ENCODE measurements around the gene SAP130. TPM values are rescaled to one million over a fixed set of nuclear protein-coding genes. Genes with fewer than 3 reads are reported as not detected.
"Not testable (repeated sequence)": the region's sequence is repeated elsewhere in the genome, so short reads cannot be mapped to it uniquely, and the experiment has no call there.

Gene SAP130
- total RNA-seq, 1 donor from 2014 or later = 28.5 TPM

DNA sequence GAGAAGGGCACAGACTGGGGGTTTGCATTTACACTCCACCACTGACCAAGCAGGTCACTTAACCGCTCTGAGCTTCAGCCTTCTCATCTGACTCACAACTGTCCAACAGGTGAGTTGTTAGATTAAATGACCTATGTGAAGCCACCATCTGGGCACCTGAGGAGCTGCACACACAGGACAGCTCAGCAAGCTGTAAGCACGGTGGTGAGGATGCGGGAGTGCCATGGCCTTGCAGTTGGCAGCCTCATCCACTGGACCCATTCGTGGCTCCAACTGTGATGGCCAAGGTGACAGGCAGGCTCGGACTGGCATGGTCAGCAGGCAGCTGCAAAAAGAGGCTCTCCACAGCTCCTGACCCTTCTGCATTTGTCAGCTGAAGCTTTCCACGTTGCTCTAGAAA lies 118.8 kb downstream of the SAP130 start:
- no peak for DNase-seq
- no peak for TF ChIP-seq CTCF (IDR thresholded peaks at IDR 0.05; ENCODE audit: partially characterized antibody, unreplicated experiment)

DNA sequence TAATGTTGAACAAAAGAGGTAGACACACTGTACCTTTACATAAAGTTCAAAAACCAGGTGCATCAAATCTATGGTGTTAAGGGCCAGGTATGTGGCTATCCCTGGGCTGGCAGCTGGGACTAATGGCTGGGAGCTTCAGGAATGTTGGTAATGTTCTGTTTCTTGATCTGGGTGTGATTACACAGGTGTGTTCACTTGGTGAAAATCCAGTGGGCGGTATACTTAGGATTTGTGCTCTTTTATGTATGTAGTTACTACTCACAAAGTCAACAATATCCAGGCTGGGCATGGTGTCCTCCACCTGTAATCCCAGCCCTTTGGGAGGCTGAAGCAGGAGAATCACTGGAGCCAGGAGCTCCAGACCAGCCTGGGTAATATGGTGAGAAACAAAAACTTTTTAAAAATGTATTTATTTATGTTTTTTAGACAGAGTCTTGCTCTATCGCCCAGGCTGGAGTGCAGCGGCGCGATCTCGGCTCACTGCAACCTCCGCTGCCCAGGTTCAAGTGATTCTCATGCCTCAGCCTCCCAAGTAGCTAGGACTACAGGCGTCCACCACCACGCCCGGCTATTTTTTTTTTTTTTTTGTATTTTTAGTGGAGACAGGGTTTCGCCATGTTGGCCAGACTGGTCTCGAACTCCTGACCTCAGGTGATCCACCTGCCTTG lies 120.0 kb downstream of the SAP130 start:
- not testable (repeated sequence) for H3K27me3 Mint-ChIP-seq (ENCODE audit: unreplicated experiment); H3K4me3 Mint-ChIP-seq (ENCODE audit: unreplicated experiment); DNase-seq; H3K9me3 Mint-ChIP-seq (ENCODE audit: unreplicated experiment); H3K4me1 Mint-ChIP-seq (ENCODE audit: low read depth, unreplicated experiment); H3K27ac Mint-ChIP-seq (ENCODE audit: unreplicated experiment); H3K36me3 Mint-ChIP-seq (ENCODE audit: unreplicated experiment)

More for the DNA sequence above, 118.8 kb downstream of the SAP130 start:
- H3K9me3 Mint-ChIP-seq (ENCODE audit: unreplicated experiment) = no peaks in the 10 kb centered on the region
- H3K36me3 Mint-ChIP-seq (ENCODE audit: unreplicated experiment) = no peaks in the 10 kb centered on the region
- no peak overlapping the region for H3K4me3 Mint-ChIP-seq (ENCODE audit: unreplicated experiment)
- H3K4me1 Mint-ChIP-seq (ENCODE audit: low read depth, unreplicated experiment) = no peaks in the 10 kb centered on the region
- H3K27ac Mint-ChIP-seq (ENCODE audit: unreplicated experiment) = no peak overlapping the region
- peaks cover 3% of the 10 kb centered on the region for H3K27me3 Mint-ChIP-seq (ENCODE audit: unreplicated experiment)

- Mint-ChIP-seq H3K27ac (ENCODE audit: unreplicated experiment) (no peak overlapping the region), H3K4me3 (ENCODE audit: unreplicated experiment) (no peak overlapping the region), H3K4me1 (ENCODE audit: low read depth, unreplicated experiment) (no peaks in the 10 kb centered on the region), H3K9me3 (ENCODE audit: unreplicated experiment) (no peaks in the 10 kb centered on the region), H3K36me3 (ENCODE audit: unreplicated experiment) (no peaks in the 10 kb centered on the region), H3K27me3 (ENCODE audit: unreplicated experiment) (peaks cover 3% of the 10 kb centered on the region)
- no peak for DNase-seq
- TF ChIP-seq CTCF (IDR thresholded peaks at IDR 0.05; ENCODE audit: partially characterized antibody, unreplicated experiment) = no peak
Observed at GRCh38 chr2:127906206-127906926, 121.5 kb downstream of the SAP130 start.

DNA sequence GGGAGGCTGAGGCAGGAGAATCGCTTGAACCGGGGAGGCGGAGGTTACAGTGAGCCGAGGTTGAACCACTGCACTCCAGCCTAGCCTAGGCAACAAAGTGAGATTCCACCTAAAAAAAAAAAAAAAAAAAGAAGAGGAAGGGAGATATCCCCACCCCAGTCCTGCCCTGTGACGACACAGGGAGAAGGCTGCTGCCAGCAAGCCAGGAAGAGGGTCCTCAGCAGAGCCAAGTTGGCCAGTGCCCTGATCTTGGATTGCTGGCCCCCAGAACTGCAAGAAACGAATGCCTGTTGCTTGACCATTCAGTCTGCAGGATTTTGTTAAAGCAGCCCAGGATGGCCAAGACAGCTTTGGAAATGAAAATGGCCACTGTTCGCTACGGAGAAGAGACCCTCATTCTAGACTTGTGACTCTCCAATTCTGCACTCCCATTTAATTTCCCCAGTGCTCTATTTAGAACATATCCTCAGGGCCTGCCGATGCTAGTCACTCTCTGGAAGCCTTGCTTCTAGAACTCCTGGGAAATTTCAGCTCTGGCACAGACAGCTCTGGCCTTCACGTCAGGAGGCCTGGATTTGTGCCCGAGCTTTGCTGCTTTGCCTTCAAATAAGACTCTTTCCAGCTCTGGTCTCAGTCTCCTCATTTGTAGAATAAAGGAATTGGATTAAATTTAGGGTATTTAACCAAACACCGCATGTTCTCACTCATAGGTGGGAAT lies 126.4 kb downstream of the SAP130 start:
- Mint-ChIP-seq H3K27ac (ENCODE audit: unreplicated experiment) (no peak overlapping the region), H3K4me3 (ENCODE audit: unreplicated experiment) (no peak overlapping the region), H3K9me3 (ENCODE audit: unreplicated experiment) (no peaks in the 10 kb centered on the region), H3K27me3 (ENCODE audit: unreplicated experiment) (no peaks in the 10 kb centered on the region), H3K4me1 (ENCODE audit: low read depth, unreplicated experiment) (no peaks in the 10 kb centered on the region), H3K36me3 (ENCODE audit: unreplicated experiment) (no peaks in the 10 kb centered on the region)
- DNase-seq = no peak
- no peak for TF ChIP-seq CTCF (IDR thresholded peaks at IDR 0.05; ENCODE audit: partially characterized antibody, unreplicated experiment)

GRCh38 chr2:127897531-127898211 lies 130.2 kb downstream of the SAP130 start:
- H3K4me3 Mint-ChIP-seq (ENCODE audit: unreplicated experiment) = no peak overlapping the region
- no peak for TF ChIP-seq CTCF (IDR thresholded peaks at IDR 0.05; ENCODE audit: partially characterized antibody, unreplicated experiment)
- H3K4me1 Mint-ChIP-seq (ENCODE audit: low read depth, unreplicated experiment) = no peaks in the 10 kb centered on the region
- no peaks in the 10 kb centered on the region for H3K36me3 Mint-ChIP-seq (ENCODE audit: unreplicated experiment)
- H3K9me3 Mint-ChIP-seq (ENCODE audit: unreplicated experiment) = no peaks in the 10 kb centered on the region
- no peak for DNase-seq
- no peak overlapping the region for H3K27ac Mint-ChIP-seq (ENCODE audit: unreplicated experiment)
- H3K27me3 Mint-ChIP-seq (ENCODE audit: unreplicated experiment) = no peaks in the 10 kb centered on the region

Data from glutamatergic neuron (in vitro differentiated cells).